Heart left ventricle (tissue), 13 donors: Measurements from ENCODE around the gene MED27.

Experiments used
- POLR2A ChIP-seq, 2 donors: fragments of 450-650 bp; IDR thresholded peaks; one replicate each; pipeline ENCODE4 v1.6.1; 2017; ENCODE audit warnings: antibody characterized with exemption in 2 of 2, mild to moderate bottlenecking in 2 of 2, moderate library complexity in 2 of 2
- TF ChIP-seq, protein P1 (sequence below), 12 donors: fragments of 200-600 bp; sonication (generic) in 4 of 12; IDR thresholded peaks; one replicate each; pipeline versions ENCODE4 v1.5.0 to v1.8.0; 2018 to 2022; ENCODE audit warnings: antibody characterized with exemption in 12 of 12, mild to moderate bottlenecking in 5 of 12
- donor health status: ischemic (EF 13 %, LVEDD 7.1; RV severe dilation, severe dysfunction).
- donor health status: DM: no; HTN: yes; CAD: no.
- donor health status: DM: no; HTN: no; CAD: no.
- donor health status: ischemic (EF 25% LVEDD 6.9; RV normal size, moderate dysfunction).
- donor health status: ischemic (EF 25% LVEDD 5.7; RV mildly dilated, moderate dysfunction).
- donor health status: ischemic (EF 35%, LVEDD 5.7; RV mildly dilated, moderate dysfunction).
- donor health status: nonischemic (EF 11% LVEDD 7.7; RV severe dilation, severe dysfunction).
- donor health status: DM: yes; HTN: yes; CAD: no.
- donor health status: PGD.
- donor health status: ischemic (EF 29% LVEDD 5.4; RV normal size, mild dysfunction).
- donor health status: nonischemic (EF 23%, LVEDD 6.1; RV moderate dilation, normal function).

DNA sequence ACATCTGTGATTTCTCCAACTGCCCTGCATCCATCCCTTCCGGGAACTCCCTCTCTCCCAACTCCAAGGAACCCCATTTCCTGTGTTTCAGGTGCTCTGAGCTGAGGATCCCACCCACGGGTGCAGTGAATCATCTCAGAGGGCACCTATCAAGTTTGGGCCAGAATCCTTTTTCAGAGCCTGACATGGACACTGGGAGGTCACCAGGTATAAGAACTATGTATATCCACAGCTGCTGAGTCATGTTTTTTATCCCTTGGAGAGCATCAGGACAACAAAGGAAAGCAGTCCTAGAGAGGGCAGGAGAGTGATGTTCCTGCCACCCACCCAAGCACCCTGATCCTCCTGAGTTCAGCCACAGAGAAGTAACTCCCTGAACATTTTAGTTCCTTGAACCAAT is 3.8 kb downstream of the MED27 start:
- TF ChIP-seq POLR2A (IDR thresholded peaks at IDR 0.05) = no peak
- TF ChIP-seq, protein P1, sequence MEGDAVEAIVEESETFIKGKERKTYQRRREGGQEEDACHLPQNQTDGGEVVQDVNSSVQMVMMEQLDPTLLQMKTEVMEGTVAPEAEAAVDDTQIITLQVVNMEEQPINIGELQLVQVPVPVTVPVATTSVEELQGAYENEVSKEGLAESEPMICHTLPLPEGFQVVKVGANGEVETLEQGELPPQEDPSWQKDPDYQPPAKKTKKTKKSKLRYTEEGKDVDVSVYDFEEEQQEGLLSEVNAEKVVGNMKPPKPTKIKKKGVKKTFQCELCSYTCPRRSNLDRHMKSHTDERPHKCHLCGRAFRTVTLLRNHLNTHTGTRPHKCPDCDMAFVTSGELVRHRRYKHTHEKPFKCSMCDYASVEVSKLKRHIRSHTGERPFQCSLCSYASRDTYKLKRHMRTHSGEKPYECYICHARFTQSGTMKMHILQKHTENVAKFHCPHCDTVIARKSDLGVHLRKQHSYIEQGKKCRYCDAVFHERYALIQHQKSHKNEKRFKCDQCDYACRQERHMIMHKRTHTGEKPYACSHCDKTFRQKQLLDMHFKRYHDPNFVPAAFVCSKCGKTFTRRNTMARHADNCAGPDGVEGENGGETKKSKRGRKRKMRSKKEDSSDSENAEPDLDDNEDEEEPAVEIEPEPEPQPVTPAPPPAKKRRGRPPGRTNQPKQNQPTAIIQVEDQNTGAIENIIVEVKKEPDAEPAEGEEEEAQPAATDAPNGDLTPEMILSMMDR (IDR thresholded peaks at IDR 0.05) = no peak
